DMS79 (cell line): ENCODE data around the gene FHAD1.

Source experiments
- DNase-seq: peaks from one replicate; lab custom pipeline; 2025; lab: John Stamatoyannopoulos, UW

FHAD1 gene

DNA sequence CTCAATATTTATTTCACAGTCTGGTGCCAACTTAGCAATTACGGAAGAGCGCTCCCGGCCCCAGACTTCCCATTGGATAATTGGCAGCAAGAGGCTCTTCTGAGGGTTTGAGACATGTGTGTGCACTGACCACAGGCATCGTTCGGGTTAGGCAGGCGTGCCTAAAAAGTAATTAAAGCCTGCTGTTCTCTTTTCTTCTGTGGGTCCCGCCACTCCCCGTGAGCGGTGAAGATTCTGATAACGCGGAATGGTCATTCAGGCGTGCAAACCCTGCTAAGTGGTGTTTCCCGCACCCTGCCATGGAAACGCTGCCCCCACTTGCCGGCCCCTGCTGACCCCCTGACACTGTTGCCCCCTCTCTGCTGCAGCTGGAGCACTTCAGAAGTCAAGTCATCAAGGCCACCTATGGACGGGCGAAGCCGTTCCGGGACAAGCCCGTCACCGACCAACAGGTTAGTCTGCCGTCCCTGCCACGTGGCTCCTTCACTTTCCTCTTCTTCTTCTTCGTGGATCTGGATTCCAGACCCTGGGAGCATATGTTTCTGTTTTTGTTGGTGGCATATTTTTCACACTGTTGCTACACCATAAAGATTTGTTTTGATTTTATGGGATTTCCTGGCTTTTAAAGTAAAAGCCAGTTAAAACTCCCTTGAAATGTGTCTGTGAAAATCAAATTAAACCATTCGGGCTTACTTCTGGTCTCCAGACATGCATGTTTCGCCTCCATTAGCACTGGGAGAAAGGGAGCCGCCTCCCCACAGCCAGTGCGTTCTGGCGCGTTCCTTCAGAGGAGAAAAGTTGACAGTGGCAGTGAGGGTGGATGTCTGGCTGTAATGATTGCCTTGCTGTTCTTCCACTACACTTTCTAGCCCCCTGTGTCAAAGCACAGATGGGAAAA, 79.9 kb downstream of the FHAD1 start:
- DNase-seq = peak; percentile 92

DNA sequence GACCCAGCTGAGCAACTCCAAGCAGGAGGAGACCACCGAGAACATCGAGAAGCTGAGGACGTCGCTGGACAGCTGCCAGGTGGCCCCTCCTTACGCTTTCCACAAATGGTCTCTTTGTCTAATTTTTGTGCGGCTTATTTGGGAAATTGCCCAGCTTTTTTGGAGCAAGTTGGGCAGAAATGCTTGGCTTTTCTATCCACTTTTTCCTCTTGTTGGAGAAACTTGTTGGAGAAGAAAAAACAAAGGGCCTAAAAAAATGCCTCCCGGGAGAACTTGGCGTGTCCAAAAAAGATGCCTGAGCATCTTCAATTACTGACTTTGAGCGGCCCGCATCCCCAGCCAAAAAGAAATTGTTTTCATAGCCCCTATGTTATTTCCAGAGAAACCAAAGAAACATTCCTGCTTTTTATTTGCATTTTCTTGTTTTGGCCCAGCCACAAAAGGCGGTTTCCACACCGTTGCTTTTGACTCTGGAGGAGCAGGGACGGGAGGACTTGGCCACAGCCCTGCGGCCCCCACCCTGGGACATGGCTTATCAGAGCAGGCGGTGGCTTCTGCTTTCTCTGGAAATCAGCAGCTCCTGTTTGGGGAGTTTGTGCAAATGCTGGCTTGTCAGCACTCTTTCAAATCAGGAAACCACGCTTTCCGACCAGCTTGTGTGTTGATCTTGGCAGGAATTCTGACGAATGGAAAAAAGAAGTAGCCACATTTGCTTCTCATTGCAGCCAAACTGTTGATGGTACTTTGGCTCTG, 81.5 kb downstream of the FHAD1 start:
- DNase-seq = no peak

DNA sequence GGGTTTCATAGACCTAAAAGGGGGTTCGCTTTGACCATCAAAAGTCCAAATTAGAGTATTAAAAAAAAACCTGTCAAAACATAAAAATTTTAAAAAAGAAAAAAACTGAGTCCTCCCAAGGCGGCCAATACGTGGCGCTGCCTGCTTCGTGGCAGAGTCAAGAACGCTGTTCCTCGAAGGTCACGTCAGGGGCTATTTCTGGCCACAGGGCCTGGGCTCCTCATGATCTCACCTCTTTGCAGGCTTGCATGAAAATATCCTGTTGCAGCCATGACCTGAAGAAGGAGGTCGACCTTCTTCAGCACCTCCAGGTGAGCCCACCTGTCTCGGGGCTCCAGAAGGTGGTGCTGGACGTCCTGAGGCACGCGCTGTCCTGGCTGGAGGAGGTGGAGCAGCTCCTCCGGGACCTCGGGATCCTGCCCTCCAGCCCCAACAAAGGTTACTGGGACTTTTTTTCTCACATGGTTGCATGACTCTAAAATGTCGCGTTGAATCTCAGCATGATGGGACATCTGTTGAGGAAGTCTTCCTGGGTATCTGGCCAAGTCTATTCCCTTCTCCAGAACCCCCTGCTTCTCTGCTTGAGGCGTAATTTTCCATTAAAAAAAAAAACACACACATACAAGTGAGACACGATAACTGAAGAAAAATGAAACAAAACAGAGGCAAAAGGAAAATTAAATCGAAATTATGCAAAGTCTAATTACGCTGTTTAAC, 82.2 kb downstream of the FHAD1 start:
- DNase-seq = no peak

DNA sequence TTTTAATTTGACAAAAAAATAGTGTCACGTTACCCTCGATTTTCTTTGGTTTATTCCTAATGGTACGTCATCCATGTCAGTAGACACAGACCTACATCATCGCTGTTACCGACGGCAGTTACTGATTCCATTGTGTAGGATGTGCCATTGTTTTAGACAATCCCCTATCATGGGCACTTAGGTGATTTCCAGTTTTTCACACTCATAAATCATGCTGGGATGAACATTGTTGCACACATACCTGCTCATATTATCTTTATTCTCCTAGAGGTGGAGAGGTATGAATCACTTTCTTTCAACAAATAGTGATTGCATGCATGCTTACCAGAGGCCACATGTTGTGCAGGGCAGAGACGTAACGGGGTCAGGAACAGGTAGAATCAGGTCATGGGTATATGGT, 83.0 kb downstream of the FHAD1 start:
- no peak for DNase-seq

DNA sequence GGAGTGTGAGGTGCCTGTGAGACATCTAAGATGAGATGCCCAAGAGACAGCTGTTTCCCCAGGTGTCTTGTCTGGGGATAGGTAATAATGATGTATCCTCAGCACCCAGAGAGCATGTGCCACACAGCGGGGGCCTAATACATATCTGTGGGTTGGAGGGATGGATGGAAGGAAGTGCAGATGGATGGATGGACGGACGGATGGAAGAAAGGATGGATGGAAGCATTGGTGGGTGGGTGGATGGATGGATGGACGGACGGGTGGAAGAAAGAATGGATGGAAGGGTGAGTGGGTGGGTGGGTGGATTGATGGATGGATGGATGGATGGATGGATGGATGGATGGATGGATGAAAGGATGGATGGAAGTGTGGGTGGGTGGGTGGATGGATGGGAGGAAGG, 84.2 kb downstream of the FHAD1 start:
- DNase-seq = no peak

DNA sequence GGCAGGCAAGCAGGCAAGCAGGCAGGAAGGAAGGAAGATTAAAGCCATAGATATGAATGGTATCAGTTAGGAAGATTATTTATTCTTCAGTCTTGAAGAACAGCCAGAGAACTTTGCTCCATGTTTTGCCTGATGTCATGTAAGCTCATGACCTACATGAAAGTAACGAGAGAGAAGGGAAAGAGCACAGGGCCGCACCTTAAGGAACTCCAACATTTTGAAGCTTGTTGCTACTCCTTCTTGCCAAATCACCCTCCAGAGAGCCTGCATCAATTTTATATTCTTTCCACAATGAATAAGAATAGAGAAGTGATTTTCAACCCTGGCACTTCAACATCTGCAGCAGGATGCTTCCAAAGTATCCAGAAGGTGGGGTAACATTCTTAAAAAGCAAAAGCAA, 84.7 kb downstream of the FHAD1 start:
- DNase-seq = no peak

DNA sequence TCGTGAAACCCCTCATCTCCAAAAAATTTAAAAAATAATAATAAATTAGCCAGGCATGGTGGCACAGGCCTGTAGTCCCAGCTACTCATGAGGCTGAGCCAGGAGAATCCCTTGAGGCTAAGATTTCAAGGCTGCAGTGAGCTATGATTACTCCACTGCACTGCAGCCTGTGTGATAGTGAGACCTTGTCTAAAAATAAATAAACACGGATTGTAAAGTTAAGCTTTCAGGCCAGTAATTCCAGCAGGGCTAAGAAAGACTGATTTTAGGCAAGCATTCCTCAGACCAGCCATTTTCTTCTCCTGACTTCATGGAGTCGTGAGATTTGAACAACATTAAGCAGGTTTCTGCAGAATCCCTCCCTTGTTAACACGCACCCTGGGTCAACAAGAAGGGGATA, 85.5 kb downstream of the FHAD1 start:
- DNase-seq = no peak

DNA sequence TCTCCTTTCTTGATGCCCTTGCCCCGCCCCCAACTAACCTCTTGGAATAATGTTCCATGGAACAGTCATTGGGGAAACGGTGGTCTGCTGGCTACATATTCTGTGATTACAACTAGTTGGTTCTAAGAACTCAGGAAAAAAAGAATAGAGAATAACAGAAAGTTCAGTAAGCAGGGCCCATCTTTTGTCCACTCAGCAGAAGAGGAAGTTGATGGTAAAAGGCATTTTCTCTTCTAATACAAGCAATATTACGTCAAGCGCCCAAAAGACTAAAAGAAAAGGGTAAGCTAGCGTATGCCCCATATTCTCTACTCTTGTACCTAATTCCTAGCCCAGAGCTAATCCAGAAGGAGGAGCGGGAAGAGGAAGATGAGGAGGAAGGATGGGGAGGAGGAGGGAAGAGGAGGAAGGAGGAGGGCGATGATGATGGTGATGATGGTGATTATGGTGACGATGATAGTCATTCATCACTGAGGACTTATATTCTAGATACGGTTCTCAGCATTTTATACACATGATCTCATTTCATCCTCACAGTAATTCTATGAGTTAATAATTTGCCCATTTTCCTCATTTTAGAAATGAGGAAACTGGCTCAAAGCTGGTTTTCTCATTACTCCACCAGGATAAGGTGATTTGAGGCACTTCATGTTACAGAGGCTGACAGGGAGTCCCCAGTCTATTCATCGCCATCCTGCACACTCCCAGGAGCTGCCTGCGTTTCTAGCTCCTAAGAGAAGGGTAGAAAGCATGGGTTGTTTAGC, 86.1 kb downstream of the FHAD1 start:
- DNase-seq = no peak

DNA sequence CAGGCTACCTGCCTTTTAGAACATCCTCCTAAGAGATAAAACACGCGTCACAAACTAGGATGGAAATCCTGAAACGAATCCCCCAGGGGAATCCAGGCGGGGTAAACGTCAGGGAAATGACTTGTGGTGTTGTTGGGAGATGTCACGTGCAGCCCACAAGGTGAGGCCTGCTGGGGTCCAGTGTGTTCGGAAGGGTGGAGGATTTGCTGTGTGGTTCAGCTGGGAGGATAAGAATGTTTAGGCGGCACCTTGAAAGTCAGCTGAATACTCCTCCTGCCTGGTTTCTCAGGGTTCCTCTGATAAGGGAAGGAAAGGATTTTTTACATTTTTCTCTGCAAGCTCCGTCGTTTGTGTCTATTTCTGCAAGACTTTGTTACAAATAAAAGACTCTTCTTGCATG, 88.0 kb downstream of the FHAD1 start:
- DNase-seq = no peak

DNA sequence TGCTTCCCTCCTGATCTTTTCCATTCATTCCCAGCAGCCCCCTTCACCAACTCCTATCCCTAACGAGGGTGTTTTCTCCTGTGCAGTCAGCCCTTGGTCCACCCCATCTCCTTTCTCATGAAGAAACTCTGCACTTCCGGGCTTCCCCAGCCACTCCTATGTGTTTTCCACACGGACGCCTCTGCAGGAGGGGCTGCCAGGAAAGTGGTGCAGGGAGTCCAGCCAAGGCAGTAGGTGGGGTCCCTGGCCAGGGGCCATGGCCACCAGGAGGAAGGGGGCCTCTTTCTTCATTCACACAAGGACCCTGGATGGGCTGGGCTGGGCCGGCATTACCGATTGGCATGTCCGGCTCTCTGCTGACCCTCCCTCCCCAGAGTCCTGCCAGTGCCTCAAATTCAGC, 89.8 kb downstream of the FHAD1 start:
- no peak for DNase-seq

DNA sequence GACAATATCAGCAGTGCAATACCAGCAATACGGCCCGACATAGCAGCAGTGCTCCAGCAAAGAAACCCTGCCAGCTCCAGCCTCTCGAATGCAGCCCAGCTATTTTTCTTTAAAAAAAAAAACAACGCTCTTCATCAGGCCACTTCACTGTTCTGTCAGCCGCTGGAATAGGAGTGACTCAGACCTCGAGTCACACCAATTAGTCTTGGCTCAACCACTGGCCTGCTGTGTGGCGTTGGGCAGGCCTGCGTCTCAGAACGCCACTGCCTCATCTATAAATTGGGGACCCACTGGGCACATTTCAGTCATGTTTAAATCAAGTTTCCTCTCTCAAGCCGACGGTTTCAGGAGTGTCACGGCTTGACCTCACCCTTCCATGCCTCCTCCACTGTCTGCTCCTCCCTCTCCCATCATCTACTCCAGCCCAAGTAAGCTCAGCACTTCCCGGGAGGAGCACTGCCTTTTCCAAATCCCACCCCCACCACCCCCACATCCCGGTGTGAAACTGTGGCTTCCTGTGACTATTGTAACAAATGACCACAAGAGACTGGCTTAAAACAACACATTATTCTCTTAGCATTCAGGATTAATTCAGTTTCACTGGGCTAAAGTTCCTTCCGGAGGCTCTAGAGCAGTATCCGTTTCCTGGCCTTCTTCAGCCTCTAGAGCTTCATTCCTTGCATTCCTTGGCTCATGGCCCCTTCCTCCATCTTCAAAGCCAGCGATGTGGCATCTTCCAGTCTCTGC, 90.8 kb downstream of the FHAD1 start:
- DNase-seq = peak; percentile 63

DNA sequence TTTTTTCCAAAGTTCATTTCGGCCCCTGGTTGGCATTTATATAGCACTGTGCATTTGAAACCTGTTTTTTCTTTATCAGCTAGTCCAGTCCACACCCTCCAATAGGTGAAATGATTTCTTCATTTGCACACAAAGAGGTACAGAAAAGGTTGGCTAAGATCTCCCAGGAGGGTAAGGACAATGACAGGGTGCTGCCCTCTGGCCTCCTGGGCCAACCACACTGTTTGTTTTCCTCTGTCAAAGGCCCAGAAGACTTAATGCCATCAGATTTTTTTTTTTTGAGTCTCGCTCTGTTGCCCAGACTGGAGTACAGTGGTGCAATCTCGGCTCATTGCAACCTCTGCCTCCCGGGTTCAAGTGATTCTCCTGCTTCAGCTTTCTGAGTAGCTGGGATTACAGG, 92.5 kb downstream of the FHAD1 start:
- DNase-seq = no peak

DNA sequence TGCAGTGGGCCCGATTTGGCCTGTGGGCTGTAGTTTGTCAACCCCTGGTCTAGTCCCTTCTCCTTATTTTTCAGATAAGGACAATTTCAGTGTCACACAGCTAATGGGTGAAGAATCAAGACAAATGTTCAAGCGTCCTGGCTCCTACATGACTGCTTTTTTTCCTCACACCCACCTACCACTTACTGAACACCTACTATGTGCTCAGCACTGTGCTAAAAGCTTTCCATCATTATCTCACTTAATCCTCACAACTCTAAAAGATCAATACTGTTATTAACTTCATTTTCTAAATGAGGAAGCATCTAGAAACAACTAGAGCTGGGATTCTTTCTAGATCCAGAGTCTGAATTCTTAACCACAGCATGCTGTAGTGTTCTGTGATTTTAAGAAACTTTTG, 94.2 kb downstream of the FHAD1 start:
- DNase-seq = no peak

DNA sequence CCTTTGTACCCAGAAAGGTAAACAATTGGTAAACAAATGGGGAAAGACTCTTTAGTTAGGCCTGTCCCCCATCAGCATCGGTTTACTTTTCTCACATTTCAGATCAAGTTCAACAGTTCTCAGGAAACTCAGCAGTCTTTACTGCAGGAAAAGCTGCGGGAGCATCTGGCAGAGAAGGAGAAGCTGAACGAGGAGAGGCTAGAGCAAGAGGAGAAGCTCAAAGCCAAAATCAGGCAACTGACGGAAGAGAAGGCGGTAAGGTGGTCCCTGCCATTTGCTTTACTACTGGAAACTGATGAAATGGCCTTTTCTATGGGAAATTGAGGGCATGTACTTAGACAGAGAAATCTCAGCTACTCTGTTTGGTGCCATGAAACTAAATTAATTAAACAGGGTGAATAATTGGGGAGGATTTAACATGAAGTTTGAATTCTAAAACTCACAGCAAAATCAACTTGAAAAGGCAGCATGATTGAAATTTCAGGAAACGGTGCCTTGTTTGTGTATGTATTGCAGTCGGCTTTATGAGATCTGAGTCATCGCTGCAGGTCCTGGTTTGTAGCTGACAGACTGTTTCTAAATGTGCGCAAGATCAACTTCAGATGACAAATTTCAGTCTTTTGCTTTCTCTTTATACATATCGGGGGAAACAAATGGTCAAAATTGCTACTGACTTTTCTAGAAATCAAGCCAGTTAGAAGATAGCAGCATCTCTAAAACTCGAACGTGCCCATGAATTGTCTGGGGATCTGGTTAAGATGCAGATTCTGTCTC, 94.8 kb downstream of the FHAD1 start:
- no peak for DNase-seq

DNA sequence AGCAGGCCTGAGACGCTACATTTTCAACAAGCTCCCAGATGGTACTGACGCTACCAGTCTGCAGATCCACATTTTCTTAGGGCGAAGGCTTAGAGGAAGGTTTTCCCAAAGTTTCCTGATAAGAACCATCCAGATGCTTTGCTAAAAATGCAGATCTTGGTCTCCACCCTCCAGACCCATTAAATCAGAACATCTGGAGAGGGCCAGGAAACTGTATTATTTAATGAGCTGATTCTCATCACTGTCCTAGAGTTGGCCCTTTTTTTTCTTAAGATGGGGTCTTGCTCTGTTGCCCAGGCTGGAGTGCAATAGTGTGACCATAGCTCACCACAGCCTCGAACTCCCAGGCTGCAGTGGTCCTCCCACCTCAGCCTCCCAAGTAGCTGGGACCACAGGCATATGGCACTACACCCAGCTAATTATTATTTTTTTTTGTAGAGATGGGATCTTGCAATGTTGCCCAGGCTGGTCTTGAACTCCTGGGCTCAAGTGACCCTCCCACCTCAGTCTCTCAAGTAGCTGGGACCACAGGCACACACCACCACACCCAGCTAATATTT, 95.5 kb downstream of the FHAD1 start:
- no peak for DNase-seq

DNA sequence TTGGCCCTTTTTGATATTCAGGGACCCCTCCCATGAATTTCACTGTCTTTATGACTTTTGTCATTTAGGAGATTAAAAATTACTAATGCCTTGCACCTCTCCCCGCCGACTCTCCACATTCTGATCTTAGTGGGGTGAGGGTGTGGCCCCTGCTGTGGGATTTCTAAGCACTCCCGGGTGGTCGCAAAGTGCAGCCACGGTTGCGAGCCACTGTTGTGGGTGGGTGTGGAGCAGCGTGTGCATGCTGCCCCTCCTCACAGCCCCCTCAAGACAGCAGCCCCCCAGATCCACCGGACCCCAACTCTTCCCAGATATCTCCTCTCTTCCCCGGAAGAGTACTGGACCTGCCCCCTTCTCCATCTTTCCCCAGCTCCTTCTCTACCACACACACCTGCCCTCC, 96.1 kb downstream of the FHAD1 start:
- DNase-seq = no peak

DNA sequence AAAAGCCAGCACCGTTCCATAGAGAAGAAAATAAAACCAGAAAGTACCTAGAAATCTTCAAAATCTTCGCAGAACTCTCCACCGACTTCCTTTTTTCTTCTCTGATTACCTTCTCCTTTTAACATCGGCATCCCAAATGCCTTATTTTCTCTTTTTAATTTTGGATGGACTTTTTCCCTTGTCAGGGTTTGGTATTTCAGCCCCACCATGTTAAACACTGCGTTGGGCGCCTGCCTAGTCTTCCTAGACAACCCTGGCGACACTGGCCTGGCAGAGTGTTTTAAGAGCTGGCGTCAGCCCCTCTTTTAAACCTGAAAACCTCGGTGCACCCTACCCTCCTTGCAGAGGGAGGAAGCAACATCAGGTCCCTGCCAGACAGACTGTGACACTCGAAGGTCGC, 96.7 kb downstream of the FHAD1 start:
- DNase-seq = no peak

DNA sequence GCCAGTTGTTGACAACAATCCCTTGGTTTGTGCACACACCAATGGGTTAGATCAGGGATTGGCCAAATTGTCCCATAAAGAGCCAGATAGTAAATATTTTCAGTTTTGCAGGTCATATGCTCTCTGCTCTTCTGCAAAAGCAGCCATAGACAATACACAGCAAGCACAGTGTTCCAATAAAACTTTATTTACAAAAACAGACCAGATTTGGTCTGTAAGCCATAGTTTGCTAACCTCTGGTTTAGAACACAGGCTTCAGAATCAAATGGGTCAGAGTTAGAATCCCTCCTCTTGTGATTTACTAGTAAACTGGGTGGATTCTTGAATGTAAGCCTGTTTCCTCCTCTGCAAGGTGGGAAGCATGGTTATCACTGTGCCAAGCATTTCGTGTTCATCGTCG, 97.4 kb downstream of the FHAD1 start:
- no peak for DNase-seq

DNA sequence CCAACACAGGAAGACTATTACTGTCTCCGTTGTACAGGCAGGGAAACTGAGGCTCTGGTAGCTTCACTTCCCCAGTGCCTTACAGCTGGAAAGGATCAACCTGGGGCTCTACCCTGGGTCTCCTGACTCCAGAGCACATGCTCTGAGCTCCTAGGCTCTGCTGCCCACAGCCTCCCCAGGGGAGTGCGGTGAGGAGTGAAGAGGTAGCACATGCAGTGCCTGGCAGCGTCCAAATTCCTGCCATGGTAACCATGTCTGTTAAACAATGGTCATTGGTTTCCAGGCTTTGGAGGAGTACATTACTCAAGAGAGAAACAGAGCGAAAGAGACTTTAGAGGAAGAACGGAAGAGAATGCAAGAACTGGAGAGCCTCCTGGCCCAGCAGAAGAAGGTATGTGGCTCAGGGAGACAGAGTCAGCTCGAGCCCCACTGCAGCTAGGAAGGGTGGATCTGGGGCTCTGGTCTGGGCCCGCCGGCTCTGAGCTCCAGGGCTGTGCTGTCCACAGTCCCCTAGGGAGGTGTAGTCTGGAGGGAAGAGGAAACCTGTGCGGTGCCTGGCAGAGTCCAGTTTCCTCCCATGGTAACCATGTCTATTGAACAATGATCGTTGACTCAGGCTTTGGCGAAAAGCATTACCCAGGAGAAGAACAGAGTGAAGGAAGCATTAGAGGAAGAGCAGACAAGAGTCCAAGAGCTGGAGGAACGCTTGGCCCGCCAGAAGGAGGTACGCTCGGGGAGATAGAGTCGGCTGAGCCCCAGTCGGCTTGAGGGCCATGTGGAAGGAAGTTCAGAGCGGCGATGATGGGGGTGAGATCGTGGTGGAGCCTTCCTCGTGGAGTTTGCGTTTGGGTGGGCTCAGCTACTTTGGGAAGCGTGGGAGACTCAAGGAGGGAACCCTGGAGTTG, 98.0 kb downstream of the FHAD1 start:
- peak; percentile 73 for DNase-seq
